Erythroblast (primary cell): ENCODE results near the gene TEX35.

Experiments
- GATA1 ChIP-seq: IDR thresholded peaks from 2 replicates; pipeline ENCODE4 v1.6.1; 2011; ENCODE audit warnings: low read depth, mild to moderate bottlenecking, control low read depth, low read length, moderate library complexity
- POLR2A ChIP-seq: IDR thresholded peaks from 2 replicates; pipeline ENCODE4 v1.6.1; 2011; ENCODE audit warnings: mild to moderate bottlenecking, low read length

DNA sequence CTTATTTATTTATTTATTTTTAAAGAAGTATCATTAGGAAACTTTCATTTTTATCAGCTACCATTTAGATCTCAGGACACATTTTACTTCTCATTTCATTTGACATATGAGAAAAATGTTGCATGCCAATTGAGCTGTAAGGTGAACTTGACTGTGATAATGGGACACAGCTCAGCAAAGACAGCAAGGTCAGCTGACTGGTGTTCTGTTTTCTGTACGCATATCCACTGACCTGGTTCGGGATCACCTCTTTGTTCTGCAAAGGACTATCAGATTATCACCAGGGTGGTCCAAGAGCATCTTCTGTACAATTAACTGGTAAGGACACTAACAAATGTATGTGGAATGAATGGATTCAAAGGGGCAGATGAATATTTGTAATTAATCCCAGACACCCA is 51.9 kb downstream of the TEX35 start:
- TF ChIP-seq POLR2A (no peak), GATA1 (no peak)
